Neural cell (in vitro differentiated cells): ENCODE data around the gene ITPR2. TPM values are rescaled to one million over a fixed set of nuclear protein-coding genes. Genes with fewer than 3 reads are reported as not detected.

ENCODE experiments used
- H2AFZ ChIP-seq: fragments of 200-600, 300-800 bp; sonication (generic), shearing (Covaris generic); 2 replicates; pipeline ENCODE4 v1.6.0; 2014; ENCODE audit warnings: low read depth, mild to moderate bottlenecking, antibody characterized with exemption, low read length, moderate library complexity
- H3F3A ChIP-seq: fragments of 200-600 bp; shearing (Covaris generic); 2 replicates; pipeline ENCODE4 v1.6.1; 2016; ENCODE audit warnings: mild to moderate bottlenecking, moderate library complexity, mixed read lengths, antibody characterized with exemption, low read length; ENCODE audit not compliant: insufficient read depth, poor library complexity, severe bottlenecking
- H3K27ac ChIP-seq: fragments of 200-600, 300-800 bp; sonication (generic), shearing (Covaris generic); 2 replicates; pipeline ENCODE4 v1.5.1; 2014; ENCODE audit warnings: mild to moderate bottlenecking, low read length, moderate library complexity
- H3K27me3 ChIP-seq: fragments of 300-800, 200-600 bp; sonication (generic), shearing (Covaris generic); 2 replicates; pipeline ENCODE4 v1.6.0; 2014; ENCODE audit warnings: mild to moderate bottlenecking, low read depth, low read length, moderate library complexity; ENCODE audit not compliant: insufficient read depth
- H3K36me3 ChIP-seq: fragments of 300-800, 200-600 bp; sonication (generic), shearing (Covaris generic); 2 replicates; pipeline ENCODE4 v1.5.1; 2014; ENCODE audit warnings: mild to moderate bottlenecking, antibody characterized with exemption, low read length, moderate library complexity; ENCODE audit not compliant: insufficient read depth
- H3K4me2 ChIP-seq: fragments of 300-800, 200-600 bp; sonication (generic), shearing (Covaris generic); 2 replicates; pipeline ENCODE4 v1.6.0; 2014; ENCODE audit warnings: mild to moderate bottlenecking, low read length
- H3K4me3 ChIP-seq: fragments of 300-800, 200-600 bp; sonication (generic), shearing (Covaris generic); 2 replicates; pipeline ENCODE4 v1.5.1; 2014; ENCODE audit warnings: mild to moderate bottlenecking, low read length, moderate library complexity
- H3K79me2 ChIP-seq: fragments of 200-600 bp; shearing (Covaris generic); replicated peaks from 2 replicates; pipeline ENCODE4 v1.6.0; 2014; ENCODE audit warnings: mild to moderate bottlenecking, low read length, moderate library complexity; ENCODE audit not compliant: insufficient read depth
- H3K9ac ChIP-seq: fragments of 300-800, 200-600 bp; sonication (generic), shearing (Covaris generic); 2 replicates; pipeline ENCODE4 v1.6.1; 2016; ENCODE audit warnings: mild to moderate bottlenecking, low read length, mixed read lengths
- H3K9me2 ChIP-seq: fragments of 200-600 bp; shearing (Covaris generic); 2 replicates; pipeline ENCODE4 v1.6.1; 2016; ENCODE audit warnings: mild to moderate bottlenecking, low read length, mixed read lengths; ENCODE audit not compliant: insufficient read depth
- H3K9me3 ChIP-seq: fragments of 200-600, 300-800 bp; sonication (generic), shearing (Covaris generic); 2 replicates; pipeline ENCODE4 v1.6.1; 2016; ENCODE audit warnings: mild to moderate bottlenecking, mixed run types, low read length, moderate library complexity, mixed read lengths
- H4K20me1 ChIP-seq: fragments of 200-600 bp; shearing (Covaris generic); 2 replicates; pipeline ENCODE4 v1.6.1; 2016; ENCODE audit warnings: mild to moderate bottlenecking, mixed run types; ENCODE audit not compliant: insufficient read depth
- EP300 ChIP-seq: fragments of 450-650 bp; conservative IDR thresholded peaks from 2 replicates; pipeline ENCODE4 v1.6.1; 2014; ENCODE audit warnings: antibody characterized with exemption, mild to moderate bottlenecking, moderate library complexity; ENCODE audit not compliant: poor library complexity, severe bottlenecking
- EZH2 ChIP-seq: fragments of 200-600, 300-800 bp; shearing (Covaris generic), sonication (generic); IDR thresholded peaks from 2 replicates; pipeline ENCODE4 v1.6.1; 2014; ENCODE audit warnings: antibody characterized with exemption, low read length, borderline replicate concordance, mild to moderate bottlenecking; ENCODE audit not compliant: insufficient read depth, poor library complexity, severe bottlenecking
- MXI1 ChIP-seq: fragments of 450-650 bp; conservative IDR thresholded peaks from 2 replicates; pipeline ENCODE4 v1.6.1; 2014; ENCODE audit warnings: antibody characterized with exemption, mild to moderate bottlenecking; ENCODE audit not compliant: poor library complexity, severe bottlenecking
- POLR2AphosphoS5 ChIP-seq: IDR thresholded peaks from 2 replicates; pipeline ENCODE4 v1.6.1; 2012
- RAD21 ChIP-seq: fragments of 450-650 bp; conservative IDR thresholded peaks from 2 replicates; pipeline ENCODE4 v1.6.1; 2014; ENCODE audit warnings: antibody characterized with exemption, mild to moderate bottlenecking, moderate library complexity
- SMC3 ChIP-seq: fragments of 450-650 bp; conservative IDR thresholded peaks from 2 replicates; pipeline ENCODE4 v1.6.1; 2014; ENCODE audit warnings: antibody characterized with exemption, mild to moderate bottlenecking, moderate library complexity; ENCODE audit not compliant: poor library complexity
- TAF1 ChIP-seq: IDR thresholded peaks from 2 replicates; pipeline ENCODE4 v1.6.1; 2012; ENCODE audit warnings: low read depth
- polyA plus RNA-seq: library from polyadenylated mRNA; depleted of rRNA; stranded (reverse); fragments of >200 nt; gene quantifications from 2 replicates; pipeline ENCODE4 v1.2.3, GENCODE V29; 2014
- TF ChIP-seq, protein P1 (sequence below): IDR thresholded peaks from 2 replicates; pipeline ENCODE4 v1.6.1; 2012; ENCODE audit warnings: borderline replicate concordance
- TF ChIP-seq, protein P2 (sequence below): fragments of 450-650 bp; IDR thresholded peaks from 2 replicates; pipeline ENCODE4 v1.5.1; 2014; ENCODE audit warnings: antibody characterized with exemption, mild to moderate bottlenecking, moderate library complexity; ENCODE audit not compliant: poor library complexity, severe bottlenecking

Gene ITPR2
- polyA plus RNA-seq, 1 donor from 2014 or later, result 2.0 TPM

DNA sequence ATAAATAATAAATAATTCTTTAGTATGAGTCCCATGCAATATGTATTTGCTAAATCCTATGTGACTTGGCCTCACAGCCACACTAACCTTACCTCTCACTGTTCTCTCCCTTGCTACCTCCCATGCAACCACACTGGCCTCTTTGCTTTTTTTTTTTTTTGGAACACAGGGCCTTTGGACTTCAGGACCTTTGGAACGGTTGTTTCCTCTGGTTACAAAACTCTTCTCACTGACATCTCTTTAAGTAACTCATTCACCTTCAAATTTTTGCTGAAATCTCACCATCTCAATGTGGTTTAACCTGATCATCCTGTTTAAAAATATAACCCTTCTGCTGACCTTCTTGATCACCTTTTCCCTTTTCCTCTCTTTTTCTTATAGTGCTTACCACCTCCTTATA lies 443.7 kb downstream of the ITPR2 start:
- Histone ChIP-seq H3K4me3 (no peak overlapping the region), H3K27me3 (no peaks in the 10 kb centered on the region), H3K9me2 (no peaks in the 10 kb centered on the region), H2AFZ (no peak overlapping the region), H3F3A (no peaks in the 10 kb centered on the region), H3K27ac (no peak overlapping the region), H3K79me2 (no peaks in the 10 kb centered on the region), H3K9ac (no peak overlapping the region), H3K36me3 (no peaks in the 10 kb centered on the region), H4K20me1 (no peaks in the 10 kb centered on the region), H3K9me3 (no peaks in the 10 kb centered on the region), H3K4me2 (no peak overlapping the region)
- TF ChIP-seq EZH2 (no peak), TAF1 (no peak), RAD21 (no peak), MXI1 (no peak), EP300 (no peak), SMC3 (no peak), POLR2AphosphoS5 (no peak)
- TF ChIP-seq, protein P1, sequence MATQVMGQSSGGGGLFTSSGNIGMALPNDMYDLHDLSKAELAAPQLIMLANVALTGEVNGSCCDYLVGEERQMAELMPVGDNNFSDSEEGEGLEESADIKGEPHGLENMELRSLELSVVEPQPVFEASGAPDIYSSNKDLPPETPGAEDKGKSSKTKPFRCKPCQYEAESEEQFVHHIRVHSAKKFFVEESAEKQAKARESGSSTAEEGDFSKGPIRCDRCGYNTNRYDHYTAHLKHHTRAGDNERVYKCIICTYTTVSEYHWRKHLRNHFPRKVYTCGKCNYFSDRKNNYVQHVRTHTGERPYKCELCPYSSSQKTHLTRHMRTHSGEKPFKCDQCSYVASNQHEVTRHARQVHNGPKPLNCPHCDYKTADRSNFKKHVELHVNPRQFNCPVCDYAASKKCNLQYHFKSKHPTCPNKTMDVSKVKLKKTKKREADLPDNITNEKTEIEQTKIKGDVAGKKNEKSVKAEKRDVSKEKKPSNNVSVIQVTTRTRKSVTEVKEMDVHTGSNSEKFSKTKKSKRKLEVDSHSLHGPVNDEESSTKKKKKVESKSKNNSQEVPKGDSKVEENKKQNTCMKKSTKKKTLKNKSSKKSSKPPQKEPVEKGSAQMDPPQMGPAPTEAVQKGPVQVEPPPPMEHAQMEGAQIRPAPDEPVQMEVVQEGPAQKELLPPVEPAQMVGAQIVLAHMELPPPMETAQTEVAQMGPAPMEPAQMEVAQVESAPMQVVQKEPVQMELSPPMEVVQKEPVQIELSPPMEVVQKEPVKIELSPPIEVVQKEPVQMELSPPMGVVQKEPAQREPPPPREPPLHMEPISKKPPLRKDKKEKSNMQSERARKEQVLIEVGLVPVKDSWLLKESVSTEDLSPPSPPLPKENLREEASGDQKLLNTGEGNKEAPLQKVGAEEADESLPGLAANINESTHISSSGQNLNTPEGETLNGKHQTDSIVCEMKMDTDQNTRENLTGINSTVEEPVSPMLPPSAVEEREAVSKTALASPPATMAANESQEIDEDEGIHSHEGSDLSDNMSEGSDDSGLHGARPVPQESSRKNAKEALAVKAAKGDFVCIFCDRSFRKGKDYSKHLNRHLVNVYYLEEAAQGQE, result no peak
- TF ChIP-seq, protein P2, sequence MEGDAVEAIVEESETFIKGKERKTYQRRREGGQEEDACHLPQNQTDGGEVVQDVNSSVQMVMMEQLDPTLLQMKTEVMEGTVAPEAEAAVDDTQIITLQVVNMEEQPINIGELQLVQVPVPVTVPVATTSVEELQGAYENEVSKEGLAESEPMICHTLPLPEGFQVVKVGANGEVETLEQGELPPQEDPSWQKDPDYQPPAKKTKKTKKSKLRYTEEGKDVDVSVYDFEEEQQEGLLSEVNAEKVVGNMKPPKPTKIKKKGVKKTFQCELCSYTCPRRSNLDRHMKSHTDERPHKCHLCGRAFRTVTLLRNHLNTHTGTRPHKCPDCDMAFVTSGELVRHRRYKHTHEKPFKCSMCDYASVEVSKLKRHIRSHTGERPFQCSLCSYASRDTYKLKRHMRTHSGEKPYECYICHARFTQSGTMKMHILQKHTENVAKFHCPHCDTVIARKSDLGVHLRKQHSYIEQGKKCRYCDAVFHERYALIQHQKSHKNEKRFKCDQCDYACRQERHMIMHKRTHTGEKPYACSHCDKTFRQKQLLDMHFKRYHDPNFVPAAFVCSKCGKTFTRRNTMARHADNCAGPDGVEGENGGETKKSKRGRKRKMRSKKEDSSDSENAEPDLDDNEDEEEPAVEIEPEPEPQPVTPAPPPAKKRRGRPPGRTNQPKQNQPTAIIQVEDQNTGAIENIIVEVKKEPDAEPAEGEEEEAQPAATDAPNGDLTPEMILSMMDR, result no peak

DNA sequence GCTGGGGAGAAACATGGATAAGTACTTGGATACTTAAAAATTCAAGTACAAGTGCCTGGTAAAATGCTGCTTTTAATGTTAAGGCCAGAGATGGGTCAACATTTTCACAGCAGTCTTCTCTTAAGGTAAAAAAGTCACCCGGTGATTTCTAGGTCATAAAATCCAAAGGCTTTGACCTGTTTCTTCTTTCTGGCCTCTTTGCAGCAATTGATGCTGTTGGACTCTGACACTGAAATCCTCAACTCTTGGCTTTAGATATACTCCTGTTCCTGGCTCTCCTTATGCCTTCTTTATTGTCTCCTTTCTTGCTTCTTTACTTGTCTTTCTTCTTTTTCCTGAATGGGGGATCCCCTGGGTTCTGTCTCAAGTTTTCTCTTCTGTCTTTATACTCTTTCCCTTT lies 448.5 kb downstream of the ITPR2 start:
- no peaks in the 10 kb centered on the region for H3K36me3 ChIP-seq
- H3K4me3 ChIP-seq, result no peak overlapping the region
- TF ChIP-seq EP300 (no peak), MXI1 (no peak), TAF1 (no peak), EZH2 (no peak), SMC3 (no peak), POLR2AphosphoS5 (no peak), RAD21 (no peak)
- TF ChIP-seq, protein P1, result no peak
- TF ChIP-seq, protein P2, result no peak
- H3K27ac ChIP-seq, result no peak overlapping the region
- H3K4me2 ChIP-seq, result no peak overlapping the region
- H4K20me1 ChIP-seq, result no peaks in the 10 kb centered on the region
- H3K9me3 ChIP-seq, result no peaks in the 10 kb centered on the region
- no peak overlapping the region for H3K9ac ChIP-seq
- no peak overlapping the region for H2AFZ ChIP-seq
- no peaks in the 10 kb centered on the region for H3K79me2 ChIP-seq
- H3F3A ChIP-seq, result no peaks in the 10 kb centered on the region
- no peaks in the 10 kb centered on the region for H3K27me3 ChIP-seq
- H3K9me2 ChIP-seq, result no peaks in the 10 kb centered on the region
